HG02623 (cell line): ENCODE measurements around the gene SP100.
"Not testable (repeated sequence)": the region's sequence is repeated elsewhere in the genome, so short reads cannot be mapped to it uniquely, and the experiment has no call there.

ENCODE experiments used
- ATAC-seq: cut with Tn5 transposase; IDR thresholded peaks from one replicate; pipeline ENCODE4 v1.9.1; 2021; ENCODE audit warnings: moderate library complexity; ENCODE audit not compliant: unreplicated experiment

SP100 gene

GRCh38 chr2:230455005-230455684 is 39.1 kb downstream of the SP100 start:
- no peak for ATAC-seq

- no peak for ATAC-seq
Observed at GRCh38 chr2:230457073-230457768, 41.2 kb downstream of the SP100 start.

GRCh38 chr2:230457793-230458192 is 41.8 kb downstream of the SP100 start:
- ATAC-seq: no peak

- no peak for ATAC-seq
Observed at GRCh38 chr2:230459216-230459615, 43.2 kb downstream of the SP100 start.

- no peak for ATAC-seq
Observed at GRCh38 chr2:230471074-230471473, 55.1 kb downstream of the SP100 start.

- no peak for ATAC-seq
Observed at GRCh38 chr2:230472621-230473018, 56.6 kb downstream of the SP100 start.

GRCh38 chr2:230473378-230473777 is 57.4 kb downstream of the SP100 start:
- no peak for ATAC-seq

GRCh38 chr2:230475143-230475542 is 59.1 kb downstream of the SP100 start:
- ATAC-seq: no peak

GRCh38 chr2:230485801-230486341 is 69.9 kb downstream of the SP100 start:
- ATAC-seq: no peak

- not testable (repeated sequence) for ATAC-seq
Observed at GRCh38 chr2:230491219-230491618, 75.2 kb downstream of the SP100 start.

- no peak for ATAC-seq
Observed at GRCh38 chr2:230492107-230492506, 76.1 kb downstream of the SP100 start.

- ATAC-seq: no peak
Observed at GRCh38 chr2:230494980-230495379, 79.0 kb downstream of the SP100 start.

- ATAC-seq: no peak
Observed at GRCh38 chr2:230496891-230497290, 80.9 kb downstream of the SP100 start.

GRCh38 chr2:230498506-230499107 is 82.6 kb downstream of the SP100 start:
- ATAC-seq: no peak

GRCh38 chr2:230502593-230502992 is 86.6 kb downstream of the SP100 start:
- no peak for ATAC-seq

- no peak for ATAC-seq
Observed at GRCh38 chr2:230503798-230504197, 87.8 kb downstream of the SP100 start.

- ATAC-seq: peak; percentile 88
Observed at GRCh38 chr2:230505162-230505561, 89.2 kb downstream of the SP100 start.

GRCh38 chr2:230512955-230513748 is 97.2 kb downstream of the SP100 start:
- ATAC-seq: no peak

GRCh38 chr2:230520061-230520874 is 104.3 kb downstream of the SP100 start:
- ATAC-seq: no peak

GRCh38 chr2:230520875-230521155 is 104.8 kb downstream of the SP100 start:
- no peak for ATAC-seq
